GM23248 (cell line): ENCODE data around the gene SDCCAG8. TPM values are rescaled to one million over a fixed set of nuclear protein-coding genes. Genes with fewer than 3 reads are reported as not detected.

Experiments
- DNase-seq: peaks from one replicate; pipeline ENCODE4 v3.0.0-alpha.2; 2015
- H2AFZ ChIP-seq: fragments of 200-600 bp; sonication (generic); 2 replicates; pipeline ENCODE4 v1.6.1; 2016; ENCODE audit warnings: antibody characterized with exemption
- H3F3A ChIP-seq: fragments of 200-600 bp; sonication (generic); 2 replicates; pipeline ENCODE4 v1.6.1; 2016; ENCODE audit warnings: mild to moderate bottlenecking, antibody characterized with exemption, mixed run types; ENCODE audit not compliant: insufficient read depth
- H3K27ac ChIP-seq: fragments of 200-600 bp; sonication (generic); 2 replicates; pipeline ENCODE4 v1.5.1; 2016; ENCODE audit warnings: mild to moderate bottlenecking
- H3K27me3 ChIP-seq: fragments of 200-600 bp; sonication (generic); replicated peaks from 2 replicates; pipeline ENCODE4 v1.6.1; 2016; ENCODE audit warnings: mild to moderate bottlenecking; ENCODE audit not compliant: insufficient read depth
- H3K36me3 ChIP-seq: fragments of 200-600 bp; sonication (generic); 2 replicates; pipeline ENCODE4 v1.6.1; 2016; ENCODE audit warnings: low read depth, mild to moderate bottlenecking
- H3K4me1 ChIP-seq: fragments of 200-600 bp; sonication (generic); 2 replicates; pipeline ENCODE4 v1.6.1; 2016; ENCODE audit warnings: mild to moderate bottlenecking; ENCODE audit not compliant: insufficient read depth
- H3K4me2 ChIP-seq: fragments of 200-600 bp; sonication (generic); one replicate; pipeline ENCODE4 v1.6.1; 2016; ENCODE audit warnings: mild to moderate bottlenecking; ENCODE audit not compliant: unreplicated experiment
- H3K4me3 ChIP-seq: fragments of 200-600 bp; sonication (generic); 2 replicates; pipeline ENCODE4 v1.5.1; 2016; ENCODE audit warnings: mild to moderate bottlenecking
- H3K79me2 ChIP-seq: fragments of 200-600 bp; sonication (generic); 2 replicates; pipeline ENCODE4 v1.6.1; 2016; ENCODE audit warnings: mild to moderate bottlenecking; ENCODE audit not compliant: insufficient read depth
- H3K9ac ChIP-seq: fragments of 200-600 bp; sonication (generic); 2 replicates; pipeline ENCODE4 v1.6.1; 2016; ENCODE audit warnings: mild to moderate bottlenecking
- H3K9me2 ChIP-seq: fragments of 200-600 bp; sonication (generic); 2 replicates; pipeline ENCODE4 v1.6.1; 2016; ENCODE audit warnings: mixed run types, mild to moderate bottlenecking, moderate library complexity; ENCODE audit not compliant: insufficient read depth
- H3K9me3 ChIP-seq: fragments of 200-600 bp; sonication (generic); one replicate; pipeline ENCODE4 v1.6.1; 2017; ENCODE audit warnings: low read depth
- H4K20me1 ChIP-seq: fragments of 200-600 bp; sonication (generic); 2 replicates; pipeline ENCODE4 v1.6.0; 2016; ENCODE audit not compliant: insufficient read depth
- EZH2 ChIP-seq: fragments of 200-600 bp; sonication (generic); IDR thresholded peaks from 2 replicates; pipeline ENCODE4 v1.6.1; 2018; ENCODE audit warnings: antibody characterized with exemption, mild to moderate bottlenecking; ENCODE audit not compliant: insufficient read depth, poor library complexity, severe bottlenecking
- EZH2phosphoT487 ChIP-seq: fragments of 200-600 bp; sonication (generic); IDR thresholded peaks from 2 replicates; pipeline ENCODE4 v1.6.1; 2018; ENCODE audit warnings: antibody characterized with exemption, moderate library complexity, mild to moderate bottlenecking, low read depth; ENCODE audit not compliant: insufficient read depth
- WGBS, 2 experiments: methylation state at CpG; one replicate each; pipeline ENCODE4 v1.1.6; 2015 to 2017; ENCODE audit warnings: low lambda C conversion rate in 2 of 2, low coverage in 1 of 2; ENCODE audit errors: missing lambda C conversion rate in 2 of 2; 5-methylcytosine and 5-hydroxymethylcytosine counted together
- in situ Hi-C: fragments of 300-500 bp; cut with MboI; formaldehyde crosslinking; loops from 2 replicates; pipeline ENCODE4 v1.15.0; 2020
- polyA plus RNA-seq: library from polyadenylated mRNA; unstranded; fragments of >200 nt; fragmentation: Nextera tagmentation; extraction: Ambion mirVana; gene quantifications from 2 replicates; pipeline ENCODE4 v1.2.1, GENCODE V29; 2016
- total RNA-seq: library from RNA; depleted of rRNA; stranded (reverse); fragments of >200 nt; shearing (Covaris generic); gene quantifications from 2 replicates; pipeline ENCODE4 v1.2.3, GENCODE V29; 2014

The SDCCAG8 gene
- total and polyA plus RNA-seq, 2 experiments from 2014 or later = 29.4 to 45.3 TPM

DNA sequence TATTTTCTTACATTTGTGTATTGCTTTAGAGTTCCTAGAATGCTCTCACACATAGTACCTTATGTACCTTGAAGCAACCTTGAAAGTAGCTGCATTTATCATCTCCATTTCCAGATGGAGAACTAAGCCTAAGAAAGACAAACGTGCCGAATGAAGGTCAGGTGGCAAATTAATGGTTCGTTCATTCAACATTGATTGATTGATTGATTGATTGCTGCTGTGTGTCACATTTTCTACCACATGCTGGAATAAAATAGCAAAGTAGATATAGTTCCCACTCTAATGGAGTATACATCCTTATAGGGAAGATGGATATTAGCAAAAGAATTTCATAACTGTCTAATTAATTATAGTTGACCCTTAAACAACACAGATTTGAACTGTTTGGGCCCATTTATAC lies 172.2 kb downstream of the SDCCAG8 start:
- H3K9ac ChIP-seq = no peak overlapping the region
- 97 to 98% methylated on average over 3 of the region's 3 CpGs for WGBS, 2 experiments
- H3K36me3 ChIP-seq = peaks cover 13% of the 10 kb centered on the region; the same call in 1 of the 2 replicates
- H4K20me1 ChIP-seq = no peaks in the 10 kb centered on the region
- no peak overlapping the region for H3K4me3 ChIP-seq
- H3K27ac ChIP-seq = no peak overlapping the region
- no peaks in the 10 kb centered on the region for H3K79me2 ChIP-seq
- no peak overlapping the region for H2AFZ ChIP-seq
- H3K9me3 ChIP-seq = no peaks in the 10 kb centered on the region
- no peak for DNase-seq
- no peaks in the 10 kb centered on the region for H3F3A ChIP-seq
- H3K4me1 ChIP-seq = no peaks in the 10 kb centered on the region
- no peak overlapping the region for H3K4me2 ChIP-seq
- in situ Hi-C loops = no loop called here
- TF ChIP-seq EZH2 (no peak), EZH2phosphoT487 (no peak)
- H3K27me3 ChIP-seq = no peaks in the 10 kb centered on the region
- no peaks in the 10 kb centered on the region for H3K9me2 ChIP-seq

DNA sequence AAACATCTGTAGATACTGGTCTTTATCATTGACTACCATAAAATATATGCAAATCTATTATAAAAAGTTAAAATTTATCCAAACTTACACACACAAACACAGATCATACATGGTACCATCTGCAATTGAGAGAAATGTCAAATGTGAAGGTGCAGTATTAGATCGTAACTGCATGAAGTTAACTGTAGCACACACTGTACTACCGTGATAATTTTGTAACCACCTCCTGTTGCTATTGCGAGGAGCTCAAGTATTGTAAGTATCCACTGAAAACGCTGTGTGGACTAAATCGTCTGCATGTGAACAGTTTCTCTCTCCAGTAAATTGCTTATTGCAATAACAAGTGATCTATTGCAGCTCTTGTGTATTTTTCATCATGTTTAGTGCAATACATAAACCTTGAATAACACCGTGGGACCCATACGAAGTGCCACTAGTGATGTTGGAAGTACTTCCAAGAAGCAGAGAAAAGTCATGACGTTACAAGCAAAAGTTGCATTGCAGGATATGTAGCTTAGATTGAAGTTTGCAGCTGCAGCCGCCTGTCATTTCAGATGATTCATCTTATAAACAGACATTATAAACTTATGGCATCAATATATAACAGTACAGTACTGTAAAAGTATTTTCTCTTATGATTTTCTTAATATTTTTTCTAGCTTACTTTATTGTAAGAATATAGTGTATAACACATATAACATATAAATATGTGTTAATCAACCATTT lies 172.9 kb downstream of the SDCCAG8 start:
- Histone ChIP-seq H3K9me3 (no peaks in the 10 kb centered on the region), H3K4me1 (no peaks in the 10 kb centered on the region), H3K27ac (no peak overlapping the region), H3K9ac (no peak overlapping the region), H3K79me2 (no peaks in the 10 kb centered on the region), H4K20me1 (no peaks in the 10 kb centered on the region), H2AFZ (no peak overlapping the region), H3F3A (no peaks in the 10 kb centered on the region), H3K36me3 (peaks cover 13% of the 10 kb centered on the region; the same call in 1 of the 2 replicates), H3K4me2 (no peak overlapping the region), H3K27me3 (no peaks in the 10 kb centered on the region), H3K9me2 (no peaks in the 10 kb centered on the region), H3K4me3 (no peak overlapping the region)
- in situ Hi-C loops = no loop called here
- DNase-seq = no peak
- WGBS, 2 experiments = 92 to 94% methylated on average over 9 of the region's 9 CpGs
- TF ChIP-seq EZH2phosphoT487 (no peak), EZH2 (no peak)

GRCh38 chr1:243431591-243431990 lies 175.8 kb downstream of the SDCCAG8 start:
- H3K4me2 ChIP-seq = no peak overlapping the region
- H3K9me2 ChIP-seq = no peaks in the 10 kb centered on the region
- H4K20me1 ChIP-seq = no peaks in the 10 kb centered on the region
- in situ Hi-C loops = no loop called here
- no peak overlapping the region for H3K4me3 ChIP-seq
- DNase-seq = no peak
- no peaks in the 10 kb centered on the region for H3K4me1 ChIP-seq
- H3K79me2 ChIP-seq = no peaks in the 10 kb centered on the region
- 97% methylated on average over 5 of the region's 5 CpGs for WGBS, 2 experiments
- H3K9ac ChIP-seq = no peak overlapping the region
- no peaks in the 10 kb centered on the region for H3K9me3 ChIP-seq
- H3K27ac ChIP-seq = no peak overlapping the region
- H2AFZ ChIP-seq = no peak overlapping the region
- H3K27me3 ChIP-seq = no peaks in the 10 kb centered on the region
- H3F3A ChIP-seq = no peaks in the 10 kb centered on the region
- peaks cover 12% of the 10 kb centered on the region; the same call in 1 of the 2 replicates for H3K36me3 ChIP-seq
- TF ChIP-seq EZH2phosphoT487 (no peak), EZH2 (no peak)

- Histone ChIP-seq H2AFZ (no peak overlapping the region), H3K4me1 (no peaks in the 10 kb centered on the region), H3K79me2 (no peaks in the 10 kb centered on the region), H3K4me2 (no peak overlapping the region), H3K4me3 (no peak overlapping the region), H3K27ac (no peak overlapping the region), H3K9me3 (no peaks in the 10 kb centered on the region), H3K9me2 (no peaks in the 10 kb centered on the region), H3K36me3 (0 out of 2 replicates have a peak, but pooled peaks cover 6% of the 10 kb centered on the region), H4K20me1 (no peaks in the 10 kb centered on the region), H3K9ac (no peak overlapping the region), H3F3A (no peaks in the 10 kb centered on the region), H3K27me3 (no peaks in the 10 kb centered on the region)
- 98 to 99% methylated on average over 3 of the region's 3 CpGs for WGBS, 2 experiments
- no peak for DNase-seq
- TF ChIP-seq EZH2 = no peak
- no peak for TF ChIP-seq EZH2phosphoT487
- in situ Hi-C loops = no loop called here
Measured at GRCh38 chr1:243432136-243432535, 176.3 kb downstream of the SDCCAG8 start.
